GM12878 (cell line): ENCODE data around the gene AOAH. TPM values are rescaled to one million over a fixed set of nuclear protein-coding genes. Genes with fewer than 3 reads are reported as not detected.

Source experiments
- ATAC-seq: fragments of 200-7000 bp; cut with Tn5 transposase; 3 replicates; pipeline ENCODE4 v1.9.1; 2020; ENCODE audit warnings: mild to moderate bottlenecking, moderate library complexity
- BruUV-seq: library from RNA; stranded (reverse); fragments of 400-500 nt; replicated peaks from 2 replicates; lab custom pipeline; 2021; lab: Mats Ljungman, UMichigan
- CTCF ChIA-PET: fragments of 300-600 bp; sonication (Branson Sonifier 250); formaldehyde crosslinking; extraction: SDS; loops from one replicate; lab custom pipeline; 2021; ENCODE audit warnings: inconsistent platforms; lab: Yijun Ruan, JAX
- POLR2A ChIA-PET: fragments of 350-600 bp; formaldehyde crosslinking; extraction: SDS; loops from one replicate; lab custom pipeline; 2021; ENCODE audit warnings: inconsistent platforms; lab: Charles Lee
- RAD21 ChIA-PET: fragments of 300-600 bp; sonication (Branson Sonifier 250); formaldehyde crosslinking; loops from one replicate; lab custom pipeline; 2023; ENCODE audit warnings: antibody characterized with exemption; ENCODE audit not compliant: unreplicated experiment; lab: Charles Lee
- SMC1A ChIA-PET: fragments of 300-600 bp; sonication (Branson Sonifier 250); formaldehyde crosslinking; loops from one replicate; lab custom pipeline; 2023; ENCODE audit not compliant: unreplicated experiment, uncharacterized antibody; lab: Charles Lee
- DNase-seq: peaks from one replicate; pipeline ENCODE4 v3.0.0-alpha.2; 2011; ENCODE audit warnings: low read depth, low spot score
- FAIRE-seq: peaks from 3 replicates; lab custom pipeline; 2011; peaks lifted over from hg19 to GRCh38; lab: Jason Lieb, UNC
- H2AFZ ChIP-seq: 2 replicates; pipeline ENCODE4 v1.6.0; 2011; ENCODE audit warnings: low read depth, low read length, control low read depth; ENCODE audit not compliant: control insufficient read depth
- H3K27ac ChIP-seq: 2 replicates; pipeline ENCODE4 v1.5.1; 2011; ENCODE audit warnings: control low read depth; ENCODE audit not compliant: control insufficient read depth, insufficient read depth
- H3K27me3 ChIP-seq, 2 experiments: replicated peaks in 1 of 2; 2 replicates each; pipeline versions ENCODE4 v1.6.0 to v1.6.1; 2011; ENCODE audit warnings: low read length in 1 of 2; ENCODE audit not compliant: control insufficient read depth in 2 of 2, insufficient read depth in 2 of 2
- H3K36me3 ChIP-seq, 2 experiments: 2 replicates each; pipeline ENCODE4 v1.5.1; 2011; ENCODE audit warnings: low read length in 1 of 2; ENCODE audit not compliant: control insufficient read depth in 2 of 2, insufficient read depth in 2 of 2
- H3K4me1 ChIP-seq: 2 replicates; pipeline ENCODE4 v1.6.1; 2011; ENCODE audit warnings: mild to moderate bottlenecking, low read length, moderate library complexity, mixed read lengths; ENCODE audit not compliant: control insufficient read depth, insufficient read depth
- H3K4me2 ChIP-seq: 2 replicates; pipeline ENCODE4 v1.6.0; 2011; ENCODE audit warnings: control low read depth; ENCODE audit not compliant: control insufficient read depth, insufficient read depth
- H3K4me3 ChIP-seq: fragments of 200-600 bp; sonication (generic); 2 replicates; pipeline ENCODE4 v1.5.1; 2016
- H3K79me2 ChIP-seq: 2 replicates; pipeline ENCODE4 v1.6.0; 2011; ENCODE audit warnings: low read length; ENCODE audit not compliant: control insufficient read depth, insufficient read depth
- H3K9ac ChIP-seq: 2 replicates; pipeline ENCODE4 v1.8.0; 2011; ENCODE audit warnings: low read length, control low read depth, mixed read lengths; ENCODE audit not compliant: control insufficient read depth, insufficient read depth
- H3K9me3 ChIP-seq: replicated peaks from 3 replicates; pipeline ENCODE4 v1.5.1; 2011; ENCODE audit warnings: mild to moderate bottlenecking, low read length; ENCODE audit not compliant: control insufficient read depth, insufficient read depth
- H4K20me1 ChIP-seq: 2 replicates; pipeline ENCODE4 v1.6.0; 2011; ENCODE audit not compliant: control insufficient read depth, insufficient read depth
- FOXM1 ChIP-seq: IDR thresholded peaks from 2 replicates; pipeline ENCODE4 v1.6.1; 2012; ENCODE audit warnings: low read depth, mild to moderate bottlenecking, inconsistent platforms, low read length, moderate library complexity
- HDAC2 ChIP-seq: fragments of 200-600 bp; sonication (generic); IDR thresholded peaks from 2 replicates; pipeline ENCODE4 v1.6.1; 2017
- IKZF1 ChIP-seq: fragments of 450-650 bp; conservative IDR thresholded peaks from 2 replicates; pipeline ENCODE4 v1.6.1; 2017; ENCODE audit warnings: antibody characterized with exemption, mild to moderate bottlenecking
- IRF4 ChIP-seq: IDR thresholded peaks from 2 replicates; pipeline ENCODE4 v1.6.1; 2011; ENCODE audit warnings: low read depth, low read length
- KDM1A ChIP-seq: fragments of 200-600 bp; sonication (generic); IDR thresholded peaks from 2 replicates; pipeline ENCODE4 v1.6.1; 2016; ENCODE audit warnings: borderline replicate concordance
- KLF5 ChIP-seq: fragments of 450-650 bp; IDR thresholded peaks from 2 replicates; pipeline ENCODE4 v1.6.1; 2014; ENCODE audit warnings: mild to moderate bottlenecking; ENCODE audit not compliant: partially characterized antibody
- LARP7 ChIP-seq: fragments of 450-650 bp; IDR thresholded peaks from 2 replicates; pipeline ENCODE4 v1.6.1; 2017; ENCODE audit warnings: mild to moderate bottlenecking
- MXI1 ChIP-seq: fragments of 150-350 bp; IDR thresholded peaks from 2 replicates; pipeline ENCODE4 v1.6.1; 2011; ENCODE audit warnings: low read depth, mild to moderate bottlenecking, inconsistent platforms, low read length, improper control_type of control experiment
- NR2C2 ChIP-seq: IDR thresholded peaks from 2 replicates; pipeline ENCODE4 v1.6.1; 2011; ENCODE audit warnings: borderline replicate concordance, low read depth; ENCODE audit not compliant: control insufficient read depth, insufficient read length
- SREBF1 ChIP-seq: IDR thresholded peaks from 2 replicates; pipeline ENCODE4 v1.6.1; 2012; ENCODE audit warnings: mild to moderate bottlenecking, low read length
- TAF1 ChIP-seq: IDR thresholded peaks from 2 replicates; pipeline ENCODE4 v1.6.1; 2011; ENCODE audit warnings: mild to moderate bottlenecking, low read depth, low read length, borderline replicate concordance
- YY1 ChIP-seq: IDR thresholded peaks from 2 replicates; pipeline ENCODE4 v1.6.1; 2011; ENCODE audit warnings: low read depth, mild to moderate bottlenecking, low read length
- ZNF217 ChIP-seq: fragments of 450-650 bp; IDR thresholded peaks from 2 replicates; pipeline ENCODE4 v1.6.1; 2017; ENCODE audit warnings: antibody characterized with exemption, mild to moderate bottlenecking
- WGBS: methylation state at CpG from one replicate; pipeline ENCODE4 v1.1.6; 2016; ENCODE audit warnings: low lambda C conversion rate; ENCODE audit not compliant: insufficient replicate concordance, insufficient coverage; ENCODE audit errors: missing lambda C conversion rate; 5-methylcytosine and 5-hydroxymethylcytosine counted together
- in situ Hi-C: fragments of 300-500 bp; cut with MboI; formaldehyde crosslinking; loops from 9 replicates; pipeline ENCODE4 v1.14.3; 2018; ENCODE audit warnings: mixed read lengths
- intact Hi-C: fragments of 100-400 bp; cut with micrococcal nuclease; formaldehyde crosslinking; loops from one replicate; pipeline ENCODE4 v1.14.2; 2022; ENCODE audit not compliant: unreplicated experiment
- polyA plus RNA-seq, 11 experiments: library from polyadenylated mRNA; depleted of rRNA in 4 of 11; unstranded in 6 of 11; stranded (reverse) in 5 of 11; fragments of >200 nt; fragmentation: Nextera tagmentation in 4 of 11; fragmentation: Illumina TruSeq in 1 of 11; extraction: Ambion mirVana in 4 of 11; extraction: Trizol in 1 of 11; gene quantifications; 1 replicate in 1 of 11; 2 replicates in 10 of 11; pipeline versions ENCODE4 v1.2.1 to v1.2.3, GENCODE V29; 2011 to 2016; ENCODE audit warnings: inconsistent platforms in 2 of 11, missing spikeins in 2 of 11, low read depth in 1 of 11
- total RNA-seq, 4 experiments: library from RNA; depleted of rRNA in 3 of 4; stranded (reverse); fragments of >200 nt in 3 of 4; fragmentation: Illumina TruSeq in 1 of 4; extraction: Trizol in 1 of 4; gene quantifications; 2 replicates each; pipeline versions ENCODE4 v1.2.1 to v1.2.3, GENCODE V29; 2013 to 2021
- TF ChIP-seq, protein P1 (sequence below): fragments of 450-650 bp; IDR thresholded peaks from 2 replicates; pipeline ENCODE4 v1.6.1; 2018; ENCODE audit warnings: borderline replicate concordance, mild to moderate bottlenecking; ENCODE audit not compliant: partially characterized antibody
- TF ChIP-seq, protein P2 (sequence below): fragments of 450-650 bp; IDR thresholded peaks from 2 replicates; pipeline ENCODE4 v1.6.1; 2018; ENCODE audit warnings: mild to moderate bottlenecking, low read depth, moderate library complexity; ENCODE audit not compliant: partially characterized antibody
- TF ChIP-seq, protein P3 (sequence below): fragments of 450-650 bp; IDR thresholded peaks from 2 replicates; pipeline ENCODE4 v1.6.1; 2016; ENCODE audit warnings: mild to moderate bottlenecking

Gene AOAH
- total and polyA plus RNA-seq, 10 of the 15 experiments (the other 5 are each of a cell fraction or from before 2014, with no cell fraction given), result 0.32 to 2.8 (median 1.4) TPM

DNA sequence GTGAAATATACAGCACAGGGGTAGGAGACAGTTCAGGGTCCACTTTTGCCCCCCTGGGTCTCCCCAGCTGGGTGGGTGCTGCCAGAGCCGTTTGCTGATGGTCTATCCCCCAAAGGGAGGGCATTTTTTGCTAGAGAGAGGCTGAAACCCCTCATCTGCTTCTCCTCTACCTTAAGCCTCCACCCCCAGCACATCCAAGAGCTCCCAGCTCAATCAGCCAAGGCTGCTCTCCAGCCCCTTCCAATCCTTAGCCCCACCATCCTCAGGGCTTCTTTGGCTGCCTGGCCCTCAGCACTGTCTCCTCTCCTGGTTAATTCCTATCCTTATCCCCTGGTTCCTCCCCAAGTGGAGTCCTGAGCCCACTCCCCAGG, 153.1 kb downstream of the AOAH start (continued):
- TF ChIP-seq, protein P1, sequence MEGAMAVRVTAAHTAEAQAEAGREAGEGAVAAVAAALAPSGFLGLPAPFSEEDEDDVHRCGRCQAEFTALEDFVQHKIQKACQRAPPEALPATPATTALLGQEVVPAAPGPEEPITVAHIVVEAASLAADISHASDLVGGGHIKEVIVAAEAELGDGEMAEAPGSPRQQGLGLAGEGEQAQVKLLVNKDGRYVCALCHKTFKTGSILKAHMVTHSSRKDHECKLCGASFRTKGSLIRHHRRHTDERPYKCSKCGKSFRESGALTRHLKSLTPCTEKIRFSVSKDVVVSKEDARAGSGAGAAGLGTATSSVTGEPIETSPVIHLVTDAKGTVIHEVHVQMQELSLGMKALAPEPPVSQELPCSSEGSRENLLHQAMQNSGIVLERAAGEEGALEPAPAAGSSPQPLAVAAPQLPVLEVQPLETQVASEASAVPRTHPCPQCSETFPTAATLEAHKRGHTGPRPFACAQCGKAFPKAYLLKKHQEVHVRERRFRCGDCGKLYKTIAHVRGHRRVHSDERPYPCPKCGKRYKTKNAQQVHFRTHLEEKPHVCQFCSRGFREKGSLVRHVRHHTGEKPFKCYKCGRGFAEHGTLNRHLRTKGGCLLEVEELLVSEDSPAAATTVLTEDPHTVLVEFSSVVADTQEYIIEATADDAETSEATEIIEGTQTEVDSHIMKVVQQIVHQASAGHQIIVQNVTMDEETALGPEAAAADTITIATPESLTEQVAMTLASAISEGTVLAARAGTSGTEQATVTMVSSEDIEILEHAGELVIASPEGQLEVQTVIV, result no peak
- TF ChIP-seq KLF5 (no peak), LARP7 (no peak), NR2C2 (no peak), IRF4 (no peak)

DNA sequence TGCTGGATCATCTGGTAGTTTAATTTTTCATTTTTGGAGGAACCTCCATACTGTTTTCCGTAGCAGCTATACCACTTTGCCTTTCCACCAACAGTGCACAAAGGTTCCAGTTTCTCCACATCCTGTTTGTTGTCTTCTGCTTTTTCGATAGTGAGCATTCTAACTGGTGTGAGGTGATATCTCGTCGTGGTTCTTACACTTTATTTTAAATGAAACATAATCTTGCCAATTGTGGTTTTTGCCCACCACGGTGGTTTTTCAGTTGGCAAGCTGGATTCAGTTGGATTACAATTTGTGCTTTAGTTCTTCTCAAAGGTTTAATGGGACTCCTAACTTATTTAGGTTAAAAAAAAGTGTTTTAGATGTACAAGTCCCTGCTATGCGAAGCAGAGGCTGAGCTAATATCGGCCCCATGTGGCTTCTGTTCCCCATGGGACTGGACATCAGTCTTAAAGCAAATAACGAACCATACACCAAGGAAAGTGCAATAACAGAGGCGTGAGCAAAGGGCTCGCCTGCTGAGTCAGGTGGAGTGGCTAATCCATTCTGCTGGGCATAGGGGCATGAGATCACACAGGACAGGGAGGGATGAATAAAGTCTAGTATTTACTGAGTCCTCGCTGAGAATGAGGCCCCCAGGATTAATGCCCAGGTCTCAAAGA, 153.6 kb downstream of the AOAH start:
- no peaks in the 10 kb centered on the region for H3K4me1 ChIP-seq
- ATAC-seq, result no peak
- SMC1A ChIA-PET, result no interaction called here
- H3K9ac ChIP-seq, result no peak overlapping the region
- DNase-seq, result no peak
- BruUV-seq, result no TSS peak
- no peaks in the 10 kb centered on the region for H4K20me1 ChIP-seq
- H3K4me3 ChIP-seq, result no peak overlapping the region
- no peak for FAIRE-seq
- POLR2A ChIA-PET, result no interaction called here
- CTCF ChIA-PET, result no interaction called here
- no peaks in the 10 kb centered on the region for H3K36me3 ChIP-seq
- WGBS, result 15% methylated on average over 11 of the region's 11 CpGs
- intact Hi-C loops, result no loop called here
- no peak for TF ChIP-seq IKZF1
- TF ChIP-seq ZNF217, result no peak
- no peak for TF ChIP-seq MXI1
- TF ChIP-seq HDAC2, result no peak
- TF ChIP-seq, protein P2, sequence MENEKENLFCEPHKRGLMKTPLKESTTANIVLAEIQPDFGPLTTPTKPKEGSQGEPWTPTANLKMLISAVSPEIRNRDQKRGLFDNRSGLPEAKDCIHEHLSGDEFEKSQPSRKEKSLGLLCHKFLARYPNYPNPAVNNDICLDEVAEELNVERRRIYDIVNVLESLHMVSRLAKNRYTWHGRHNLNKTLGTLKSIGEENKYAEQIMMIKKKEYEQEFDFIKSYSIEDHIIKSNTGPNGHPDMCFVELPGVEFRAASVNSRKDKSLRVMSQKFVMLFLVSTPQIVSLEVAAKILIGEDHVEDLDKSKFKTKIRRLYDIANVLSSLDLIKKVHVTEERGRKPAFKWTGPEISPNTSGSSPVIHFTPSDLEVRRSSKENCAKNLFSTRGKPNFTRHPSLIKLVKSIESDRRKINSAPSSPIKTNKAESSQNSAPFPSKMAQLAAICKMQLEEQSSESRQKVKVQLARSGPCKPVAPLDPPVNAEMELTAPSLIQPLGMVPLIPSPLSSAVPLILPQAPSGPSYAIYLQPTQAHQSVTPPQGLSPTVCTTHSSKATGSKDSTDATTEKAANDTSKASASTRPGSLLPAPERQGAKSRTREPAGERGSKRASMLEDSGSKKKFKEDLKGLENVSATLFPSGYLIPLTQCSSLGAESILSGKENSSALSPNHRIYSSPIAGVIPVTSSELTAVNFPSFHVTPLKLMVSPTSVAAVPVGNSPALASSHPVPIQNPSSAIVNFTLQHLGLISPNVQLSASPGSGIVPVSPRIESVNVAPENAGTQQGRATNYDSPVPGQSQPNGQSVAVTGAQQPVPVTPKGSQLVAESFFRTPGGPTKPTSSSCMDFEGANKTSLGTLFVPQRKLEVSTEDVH, result no peak
- TF ChIP-seq SREBF1, result no peak
- no peak for TF ChIP-seq TAF1
- no peak for TF ChIP-seq KDM1A
- TF ChIP-seq FOXM1, result no peak
- TF ChIP-seq, protein P3, sequence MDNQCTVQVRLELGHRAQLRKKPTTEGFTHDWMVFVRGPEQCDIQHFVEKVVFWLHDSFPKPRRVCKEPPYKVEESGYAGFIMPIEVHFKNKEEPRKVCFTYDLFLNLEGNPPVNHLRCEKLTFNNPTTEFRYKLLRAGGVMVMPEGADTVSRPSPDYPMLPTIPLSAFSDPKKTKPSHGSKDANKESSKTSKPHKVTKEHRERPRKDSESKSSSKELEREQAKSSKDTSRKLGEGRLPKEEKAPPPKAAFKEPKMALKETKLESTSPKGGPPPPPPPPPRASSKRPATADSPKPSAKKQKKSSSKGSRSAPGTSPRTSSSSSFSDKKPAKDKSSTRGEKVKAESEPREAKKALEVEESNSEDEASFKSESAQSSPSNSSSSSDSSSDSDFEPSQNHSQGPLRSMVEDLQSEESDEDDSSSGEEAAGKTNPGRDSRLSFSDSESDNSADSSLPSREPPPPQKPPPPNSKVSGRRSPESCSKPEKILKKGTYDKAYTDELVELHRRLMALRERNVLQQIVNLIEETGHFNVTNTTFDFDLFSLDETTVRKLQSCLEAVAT, result no peak
- no peak for TF ChIP-seq YY1
- no peaks in the 10 kb centered on the region; a peak in 2 of 4 replicates for H3K27me3 ChIP-seq
- H3K4me2 ChIP-seq, result no peak overlapping the region
- H3K9me3 ChIP-seq, result no peaks in the 10 kb centered on the region
- no peak overlapping the region for H3K27ac ChIP-seq
- RAD21 ChIA-PET, result no interaction called here
- no peak overlapping the region for H2AFZ ChIP-seq
- in situ Hi-C loops, result no loop called here
- no peaks in the 10 kb centered on the region for H3K79me2 ChIP-seq
